HepG2 (cell line): ENCODE data around the gene L2HGDH. TPM values are rescaled to one million over a fixed set of nuclear protein-coding genes. Genes with fewer than 3 reads are reported as not detected.

Experiments
- AHDC1 ChIP-seq: sonication (generic); formaldehyde crosslinking; IDR thresholded peaks from 2 replicates; pipeline ENCODE4 v1.5.1; 2020; ENCODE audit warnings: mild to moderate bottlenecking, missing genetic modification reagents, borderline replicate concordance
- DRAP1 ChIP-seq: IDR thresholded peaks from 2 replicates; pipeline ENCODE4 v1.6.1; 2016; ENCODE audit warnings: missing genetic modification reagents, missing compliant biosample characterization
- GPN1 ChIP-seq: sonication (generic); formaldehyde crosslinking; IDR thresholded peaks from 2 replicates; pipeline ENCODE4 v1.5.1; 2020; ENCODE audit warnings: missing genetic modification reagents, borderline replicate concordance
- ONECUT2 ChIP-seq: sonication (generic); formaldehyde crosslinking; IDR thresholded peaks from 2 replicates; pipeline ENCODE4 v1.4.0; 2020; ENCODE audit warnings: missing genetic modification reagents
- REL ChIP-seq: sonication (generic); formaldehyde crosslinking; conservative IDR thresholded peaks from 2 replicates; pipeline ENCODE4 v1.8.0; 2022; ENCODE audit warnings: mild to moderate bottlenecking, missing genetic modification reagents, moderate library complexity
- SOX6 ChIP-seq, 2 experiments: fragments of 450-650 bp in 1 of 2; sonication (generic) in 1 of 2; formaldehyde crosslinking in 1 of 2; IDR thresholded peaks; 2 replicates each; pipeline versions ENCODE4 v1.4.0 to v1.6.1; 2017 to 2020; ENCODE audit warnings: antibody characterized with exemption in 1 of 2, mild to moderate bottlenecking in 1 of 2, missing genetic modification reagents in 1 of 2
- ZFYVE20 ChIP-seq: sonication (generic); formaldehyde crosslinking; IDR thresholded peaks from 2 replicates; pipeline ENCODE4 v1.8.0; 2023; ENCODE audit warnings: low read depth, mild to moderate bottlenecking, moderate library complexity, missing genetic modification reagents, borderline replicate concordance
- ZMYM2 ChIP-seq: sonication (generic); formaldehyde crosslinking; IDR thresholded peaks from 2 replicates; pipeline ENCODE4 v1.8.0; 2022; ENCODE audit warnings: mild to moderate bottlenecking, missing genetic modification reagents
- polyA plus RNA-seq, 8 experiments: library from polyadenylated mRNA; depleted of rRNA in 3 of 8; stranded (reverse) in 7 of 8; unstranded in 1 of 8; fragments of >200 nt; fragmentation: Illumina TruSeq in 4 of 8; extraction: Trizol in 4 of 8; gene quantifications; 2 replicates each; pipeline versions ENCODE4 v1.2.1 to v1.2.3, GENCODE V29; 2011 to 2016; ENCODE audit warnings: low read depth in 4 of 8, missing spikeins in 1 of 8, mixed read lengths in 1 of 8; ENCODE audit not compliant: insufficient read depth in 1 of 8
- total RNA-seq, 5 experiments: library from RNA; depleted of rRNA; stranded (reverse); fragments of >200 nt; fragmentation: Illumina TruSeq; extraction: Trizol; gene quantifications; 2 replicates each; pipeline ENCODE4 v1.2.3, GENCODE V29; 2016; ENCODE audit warnings: low read depth in 1 of 5
- TF ChIP-seq, protein P1 (sequence below): sonication (generic); formaldehyde crosslinking; IDR thresholded peaks from 2 replicates; pipeline ENCODE4 v1.4.0; 2020; ENCODE audit warnings: mild to moderate bottlenecking, low read depth, missing genetic modification reagents
- TF ChIP-seq, protein P2 (sequence below): sonication (generic); formaldehyde crosslinking; IDR thresholded peaks from 2 replicates; pipeline ENCODE4 v1.4.0; 2020; ENCODE audit warnings: missing genetic modification reagents

Gene L2HGDH
- total and polyA plus RNA-seq, 2 of the 13 experiments (the other 11 are each of a cell fraction or from before 2014, with no cell fraction given), result 3.3 to 5.0 TPM

- TF ChIP-seq AHDC1 (CRISPR knock-in tag) (no peak; the same call in 1 of the 2 replicates), GPN1 (CRISPR knock-in tag) (no peak), ZMYM2 (0 out of 2 replicates have a peak, but pooled peaks have one; percentile 56), REL (CRISPR knock-in tag) (peak; percentile 31; the same call in 1 of the 2 replicates), DRAP1 (CRISPR knock-in tag) (peak; percentile 87), ONECUT2 (CRISPR knock-in tag) (peak; percentile 23; the same call in 1 of the 2 replicates), ZFYVE20 (no peak), SOX6 (IDR thresholded peaks at IDR 0.05) (no peak), SOX6 (CRISPR knock-in tag; IDR thresholded peaks at IDR 0.05) (peak; percentile 70)
- TF ChIP-seq, protein P1, sequence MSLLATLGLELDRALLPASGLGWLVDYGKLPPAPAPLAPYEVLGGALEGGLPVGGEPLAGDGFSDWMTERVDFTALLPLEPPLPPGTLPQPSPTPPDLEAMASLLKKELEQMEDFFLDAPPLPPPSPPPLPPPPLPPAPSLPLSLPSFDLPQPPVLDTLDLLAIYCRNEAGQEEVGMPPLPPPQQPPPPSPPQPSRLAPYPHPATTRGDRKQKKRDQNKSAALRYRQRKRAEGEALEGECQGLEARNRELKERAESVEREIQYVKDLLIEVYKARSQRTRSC (CRISPR knock-in tag), result no peak
- TF ChIP-seq, protein P2, sequence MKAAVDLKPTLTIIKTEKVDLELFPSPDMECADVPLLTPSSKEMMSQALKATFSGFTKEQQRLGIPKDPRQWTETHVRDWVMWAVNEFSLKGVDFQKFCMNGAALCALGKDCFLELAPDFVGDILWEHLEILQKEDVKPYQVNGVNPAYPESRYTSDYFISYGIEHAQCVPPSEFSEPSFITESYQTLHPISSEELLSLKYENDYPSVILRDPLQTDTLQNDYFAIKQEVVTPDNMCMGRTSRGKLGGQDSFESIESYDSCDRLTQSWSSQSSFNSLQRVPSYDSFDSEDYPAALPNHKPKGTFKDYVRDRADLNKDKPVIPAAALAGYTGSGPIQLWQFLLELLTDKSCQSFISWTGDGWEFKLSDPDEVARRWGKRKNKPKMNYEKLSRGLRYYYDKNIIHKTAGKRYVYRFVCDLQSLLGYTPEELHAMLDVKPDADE (CRISPR knock-in tag), result no peak
Observed at GRCh38 chr14:50311972-50312733, at the start of gene L2HGDH, which contains the start of gene DMAC2L (continued).
